ENCODE data around the gene HLCS. TPM values are rescaled to one million over a fixed set of nuclear protein-coding genes. Genes with fewer than 3 reads are reported as not detected.

Gene HLCS
- total RNA-seq, 8 experiments from 2014 or later: 8.7 to 19.0 (median 18.1) TPM

DNA sequence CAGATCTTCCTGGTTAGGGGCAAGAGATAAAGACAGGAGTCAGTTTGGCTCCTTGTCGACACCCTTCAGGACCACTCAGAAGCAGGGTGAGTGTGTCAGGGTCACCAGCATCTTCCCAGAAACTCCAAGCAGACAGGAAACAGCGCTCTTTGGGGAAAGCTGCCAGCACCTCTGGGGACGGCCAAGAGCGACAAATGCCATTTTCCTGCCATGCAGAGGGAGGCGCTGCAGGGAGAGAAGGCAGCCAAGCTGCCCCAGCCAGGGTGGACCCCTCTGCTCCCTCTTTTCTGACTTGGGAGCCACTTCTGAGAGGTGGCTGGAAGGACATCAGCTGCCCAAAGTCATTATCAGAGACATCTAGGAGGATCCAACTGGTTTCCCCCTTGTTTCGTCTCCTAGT lies 238.6 kb downstream of the HLCS start:
- no peak overlapping the region for H3K4me3 ChIP-seq
- no peak overlapping the region for H3K27ac ChIP-seq
- in situ Hi-C loops (cut with MboI; ENCODE audit: low pct_unique_long_range_greater_than_20kb in 2 of 9, low sequenced_read_pairs in 9 of 9, unreplicated experiment in 9 of 9): no loop called here
- ATAC-seq (replicated peaks in 6 of 8): no peak
- WGBS, 10 experiments: 20 to 96% (median 90%) methylated on average over 1 to 4 of the region's 6 CpGs; no CpG with 5 or more reads in 5 of the 10 experiments
- H3K4me1 ChIP-seq (replicated peaks in 1 of 2): peaks cover 0 to 4% of the 10 kb centered on the region in 2 donors

DNA sequence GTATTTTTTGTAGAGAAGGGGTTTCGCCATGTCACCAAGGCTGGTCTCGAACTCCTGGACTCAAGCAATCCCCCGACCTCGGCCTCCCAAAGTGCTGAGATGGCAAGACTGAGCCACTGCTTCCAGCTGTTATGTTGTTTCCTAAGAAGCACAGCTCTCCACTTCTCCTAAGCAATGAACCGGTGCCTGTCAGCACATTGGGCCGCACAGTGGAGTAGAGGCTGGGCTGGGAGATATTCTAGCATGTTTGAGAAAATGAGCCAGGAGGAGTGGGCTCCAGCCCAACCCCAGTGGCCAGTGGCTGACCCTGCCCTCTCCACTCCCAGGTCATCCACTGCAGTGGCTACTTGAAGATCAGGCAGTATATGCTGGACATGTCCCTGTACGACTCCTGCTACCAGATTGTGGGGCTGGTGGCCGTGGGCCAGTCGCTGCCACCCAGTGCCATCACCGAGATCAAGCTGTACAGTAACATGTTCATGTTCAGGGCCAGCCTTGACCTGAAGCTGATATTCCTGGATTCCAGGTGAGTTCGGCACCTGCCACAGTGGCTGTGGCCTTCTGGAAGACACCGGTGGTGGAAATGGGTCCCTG lies 240.6 kb downstream of the HLCS start:
- in situ Hi-C loops (cut with MboI; ENCODE audit: low pct_unique_long_range_greater_than_20kb in 2 of 9, low sequenced_read_pairs in 9 of 9, unreplicated experiment in 9 of 9): no loop called here
- Histone ChIP-seq H3K27ac (no peak overlapping the region), H3K4me3 (no peak overlapping the region), H3K4me1 (replicated peaks in 1 of 2) (peaks cover 0 to 4% of the 10 kb centered on the region in 2 donors)
- no peak for ATAC-seq (replicated peaks in 6 of 8)
- 80 to 100% (median 93%) methylated on average over 1 to 7 of the region's 12 CpGs; no CpG with 5 or more reads in 3 of the 10 experiments for WGBS, 10 experiments

DNA sequence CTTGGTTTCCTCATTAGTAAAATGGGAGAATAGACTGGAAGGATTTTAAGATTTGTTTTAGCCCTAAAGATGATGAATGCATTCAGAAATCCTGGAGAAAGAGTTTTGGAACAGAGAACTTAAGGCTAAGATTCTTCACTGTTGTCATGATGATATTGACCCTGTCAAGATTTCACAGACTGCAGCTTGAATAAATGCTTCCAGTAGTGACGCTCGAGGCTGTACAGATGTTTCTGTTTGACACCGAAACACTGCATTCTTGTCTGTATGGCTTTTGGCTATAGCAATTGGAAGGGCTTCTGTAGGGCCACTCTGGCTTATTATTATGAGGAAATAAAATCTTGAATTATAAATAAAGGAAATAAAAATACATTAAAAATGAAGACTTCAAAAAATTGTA lies 241.8 kb downstream of the HLCS start:
- ATAC-seq (replicated peaks in 6 of 8): no peak
- 23 to 100% (median 93%) methylated on average over 1 to 3 of the region's 3 CpGs; no CpG with 5 or more reads in 1 of the 10 experiments for WGBS, 10 experiments
- in situ Hi-C loops (cut with MboI; ENCODE audit: low pct_unique_long_range_greater_than_20kb in 2 of 9, low sequenced_read_pairs in 9 of 9, unreplicated experiment in 9 of 9): no loop called here
- Histone ChIP-seq H3K27ac (no peak overlapping the region), H3K4me3 (no peak overlapping the region), H3K4me1 (replicated peaks in 1 of 2) (peaks cover 0 to 4% of the 10 kb centered on the region in 2 donors)

DNA sequence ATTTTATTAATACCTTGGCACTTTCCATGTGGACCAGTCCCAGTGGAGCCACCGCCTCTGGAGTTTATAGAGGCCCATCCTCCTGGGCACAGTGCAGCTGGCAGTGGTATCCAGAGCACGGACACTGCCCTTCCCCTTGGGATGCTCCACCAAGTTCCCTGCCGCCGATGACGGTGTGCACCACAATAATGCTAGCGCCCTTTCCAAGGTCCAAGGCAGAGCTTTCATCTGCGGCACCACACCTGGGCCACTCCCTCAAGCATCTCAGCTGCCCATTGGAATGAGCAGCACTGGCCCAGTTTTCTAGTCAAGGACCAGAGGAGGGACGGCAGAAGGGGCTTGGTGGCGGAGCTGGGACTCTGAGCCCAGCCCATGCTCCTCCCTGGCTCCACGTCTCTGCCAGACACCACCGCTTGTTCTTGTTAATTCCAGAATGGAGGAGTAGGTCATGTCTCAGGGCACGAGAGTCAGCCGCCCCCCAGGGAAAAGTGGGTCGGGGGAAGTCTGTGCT lies 243.0 kb downstream of the HLCS start:
- no peak overlapping the region for H3K27ac ChIP-seq
- ATAC-seq (replicated peaks in 6 of 8): no peak
- no peak overlapping the region for H3K4me3 ChIP-seq
- in situ Hi-C loops (cut with MboI; ENCODE audit: low pct_unique_long_range_greater_than_20kb in 2 of 9, low sequenced_read_pairs in 9 of 9, unreplicated experiment in 9 of 9): no loop called here
- WGBS, 10 experiments: 80 to 97% (median 96%) methylated on average over 3 to 5 of the region's 14 CpGs; no CpG with 5 or more reads in 7 of the 10 experiments
- H3K4me1 ChIP-seq (replicated peaks in 1 of 2): peaks cover 3 to 6% of the 10 kb centered on the region in 2 donors

DNA sequence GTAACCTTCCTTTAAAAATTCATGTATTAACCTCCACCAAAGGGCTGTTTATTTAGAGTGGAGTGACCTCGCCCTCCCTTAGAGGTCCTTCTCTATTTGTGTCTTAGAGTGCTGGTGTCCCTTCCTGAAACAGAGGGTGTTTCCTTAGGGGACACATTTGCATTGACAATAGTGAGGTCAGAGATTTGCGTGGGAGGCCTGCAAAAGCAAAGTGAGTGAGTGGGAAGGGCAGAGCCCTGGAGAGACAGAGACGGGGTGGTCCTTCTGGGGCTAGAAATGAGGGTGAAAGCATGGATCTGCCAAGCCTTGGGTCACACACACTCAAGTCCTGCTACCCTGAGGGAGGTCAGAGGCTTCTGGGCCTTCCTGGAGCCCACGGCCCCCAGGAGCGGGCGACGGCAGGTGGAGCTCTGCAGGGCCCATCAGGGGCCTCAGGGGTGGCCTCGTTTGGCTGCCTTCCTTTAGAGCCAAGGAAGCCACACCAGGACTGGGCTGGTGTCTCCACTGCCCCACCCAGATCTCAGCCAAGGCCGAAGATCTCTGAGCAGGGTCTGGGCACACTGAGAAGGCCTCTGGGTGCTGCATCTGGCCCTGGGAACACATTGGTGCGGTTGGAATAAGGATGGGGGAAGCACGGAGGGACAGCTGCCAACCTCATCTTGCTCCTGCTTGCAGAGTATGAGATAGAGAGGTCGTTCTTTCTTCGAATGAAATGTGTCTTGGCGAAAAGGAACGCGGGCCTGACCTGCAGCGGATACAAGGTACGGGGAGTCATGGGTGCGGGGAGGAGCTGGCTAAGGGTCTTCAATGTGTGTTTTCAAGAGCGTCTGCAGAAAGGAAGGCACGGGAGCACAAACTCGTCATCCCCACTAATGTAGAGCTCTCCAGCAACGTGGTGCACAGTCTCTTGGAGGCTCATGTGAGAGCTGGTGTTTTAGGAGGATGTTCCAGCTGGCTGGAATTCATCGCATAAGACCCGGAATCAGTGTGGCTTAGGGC lies 243.8 kb downstream of the HLCS start:
- in situ Hi-C loops (cut with MboI; ENCODE audit: low pct_unique_long_range_greater_than_20kb in 2 of 9, low sequenced_read_pairs in 9 of 9, unreplicated experiment in 9 of 9): no loop called here
- peak in 2 of 8 experiments; percentile 25 to 46 for ATAC-seq (replicated peaks in 6 of 8)
- WGBS, 10 experiments: 30 to 100% (median 86%) methylated on average over 1 to 17 of the region's 25 CpGs; no CpG with 5 or more reads in 3 of the 10 experiments
- Histone ChIP-seq H3K27ac (no peak overlapping the region), H3K4me3 (no peak overlapping the region), H3K4me1 (replicated peaks in 1 of 2) (peaks cover 11% of the 10 kb centered on the region in 2 donors)

DNA sequence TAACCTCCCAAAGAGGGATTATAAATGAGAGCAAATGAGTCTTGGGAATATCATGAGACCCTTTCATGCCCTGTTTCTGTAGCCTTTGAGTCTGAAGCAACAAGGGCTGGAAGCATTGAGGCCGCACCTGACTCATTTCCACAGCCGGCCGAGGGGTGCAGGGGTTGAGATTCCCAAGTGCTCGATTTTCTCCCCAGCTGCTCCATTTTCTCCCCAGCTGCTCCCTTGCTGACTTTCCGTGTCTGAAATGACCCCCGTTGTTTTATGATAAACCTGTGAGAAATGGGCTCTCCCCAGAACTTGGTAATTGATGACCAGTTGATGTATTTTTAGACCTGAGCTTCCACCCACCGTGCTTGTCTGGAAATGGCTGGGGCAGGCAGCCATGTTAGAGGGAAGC lies 244.7 kb downstream of the HLCS start:
- 0 to 100% (median 89%) methylated on average over 1 to 5 of the region's 7 CpGs; no CpG with 5 or more reads in 2 of the 10 experiments for WGBS, 10 experiments
- H3K4me1 ChIP-seq (replicated peaks in 1 of 2): peaks cover 11 to 12% of the 10 kb centered on the region in 2 donors
- H3K27ac ChIP-seq: no peak overlapping the region
- in situ Hi-C loops (cut with MboI; ENCODE audit: low pct_unique_long_range_greater_than_20kb in 2 of 9, low sequenced_read_pairs in 9 of 9, unreplicated experiment in 9 of 9): no loop called here
- no peak overlapping the region for H3K4me3 ChIP-seq
- no peak for ATAC-seq (replicated peaks in 6 of 8)

DNA sequence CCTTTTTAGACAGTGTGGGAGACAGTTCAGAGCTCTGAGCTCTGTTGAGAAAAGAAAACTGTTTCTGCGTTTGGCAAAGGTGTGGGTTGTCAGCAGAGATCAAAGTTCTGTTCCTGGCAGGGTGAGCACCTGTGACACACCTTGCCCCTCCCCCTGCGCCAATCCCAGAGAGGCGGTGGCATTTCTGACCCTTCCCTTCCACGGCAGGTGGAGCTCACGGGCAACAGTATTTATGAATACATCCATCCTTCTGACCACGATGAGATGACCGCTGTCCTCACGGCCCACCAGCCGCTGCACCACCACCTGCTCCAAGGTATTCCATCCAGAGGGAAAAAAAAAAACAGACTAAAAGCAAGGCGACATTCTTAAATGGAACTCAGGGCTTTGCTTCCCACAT lies 246.9 kb downstream of the HLCS start:
- no peak overlapping the region for H3K4me3 ChIP-seq
- peaks cover 11 to 12% of the 10 kb centered on the region in 2 donors for H3K4me1 ChIP-seq (replicated peaks in 1 of 2)
- no peak overlapping the region for H3K27ac ChIP-seq
- WGBS, 10 experiments: 60 to 100% (median 94%) methylated on average over 1 to 8 of the region's 10 CpGs; no CpG with 5 or more reads in 3 of the 10 experiments
- in situ Hi-C loops (cut with MboI; ENCODE audit: low pct_unique_long_range_greater_than_20kb in 2 of 9, low sequenced_read_pairs in 9 of 9, unreplicated experiment in 9 of 9): no loop called here
- no peak for ATAC-seq (replicated peaks in 6 of 8)

DNA sequence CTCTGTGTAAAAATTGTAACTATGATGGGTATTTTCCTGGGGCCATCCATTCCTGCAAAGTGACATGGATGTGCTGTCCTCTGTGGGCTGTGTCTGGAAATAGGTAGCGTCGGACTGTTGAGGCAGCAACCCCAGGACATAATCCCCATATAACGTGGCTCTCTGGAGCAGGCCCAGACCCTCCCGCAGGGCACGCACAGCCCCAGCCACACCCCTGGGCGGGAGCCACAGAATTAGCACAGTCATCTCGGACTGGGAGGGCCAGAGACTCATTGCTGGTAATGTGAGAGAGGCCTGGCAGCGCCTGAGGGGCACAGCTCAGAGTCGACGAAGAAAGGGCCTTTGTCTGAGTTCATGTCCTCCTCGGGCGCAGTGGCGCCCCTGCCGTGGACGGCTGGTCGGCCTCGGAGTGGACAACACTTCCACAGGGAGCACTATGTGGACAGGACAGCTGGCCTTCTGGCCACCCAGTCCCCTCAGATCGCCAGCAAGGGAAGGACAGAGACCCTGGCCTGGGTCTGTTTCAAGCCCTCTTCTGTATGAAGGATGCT lies 247.4 kb downstream of the HLCS start:
- WGBS, 10 experiments: 21 to 100% (median 92%) methylated on average over 2 to 11 of the region's 18 CpGs; no CpG with 5 or more reads in 6 of the 10 experiments
- Histone ChIP-seq H3K27ac (no peak overlapping the region), H3K4me1 (replicated peaks in 1 of 2) (peaks cover 11 to 12% of the 10 kb centered on the region in 2 donors), H3K4me3 (no peak overlapping the region)
- ATAC-seq (replicated peaks in 6 of 8): peak in 6 of 8 experiments; percentile 26 to 96 (median 76)
- in situ Hi-C loops (cut with MboI; ENCODE audit: low pct_unique_long_range_greater_than_20kb in 2 of 9, low sequenced_read_pairs in 9 of 9, unreplicated experiment in 9 of 9): no loop called here

DNA sequence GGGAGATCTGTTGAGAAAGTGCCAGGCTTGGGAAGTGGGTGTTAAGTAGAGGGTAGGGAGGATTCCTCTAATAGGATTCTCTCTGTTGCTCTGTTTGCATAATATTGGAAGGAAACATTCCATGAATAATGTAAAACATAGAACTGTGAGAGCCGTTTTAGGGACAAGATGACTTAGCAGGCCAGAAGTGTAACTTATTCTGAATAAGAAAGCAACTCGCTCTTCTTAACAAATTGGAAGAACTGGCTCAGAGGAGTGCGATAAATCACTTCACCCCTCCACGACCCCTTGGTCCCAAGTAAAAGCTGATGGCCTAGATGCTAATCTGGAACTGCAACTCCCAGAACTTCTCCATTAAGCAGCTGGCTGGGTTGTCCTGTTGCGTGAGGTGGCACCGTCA lies 248.5 kb downstream of the HLCS start:
- H3K27ac ChIP-seq: peak overlapping the region in 1 of 2 donors; percentile 67
- peak in 6 of 8 experiments; percentile 67 to 84 (median 72) for ATAC-seq (replicated peaks in 6 of 8)
- H3K4me1 ChIP-seq (replicated peaks in 1 of 2): peaks cover 11 to 12% of the 10 kb centered on the region in 2 donors
- in situ Hi-C loops (cut with MboI; ENCODE audit: low pct_unique_long_range_greater_than_20kb in 2 of 9, low sequenced_read_pairs in 9 of 9, unreplicated experiment in 9 of 9): no loop called here
- 0 to 100% (median 23%) methylated on average over 1 to 6 of the region's 6 CpGs; no CpG with 5 or more reads in 1 of the 10 experiments for WGBS, 10 experiments
- no peak overlapping the region for H3K4me3 ChIP-seq

DNA sequence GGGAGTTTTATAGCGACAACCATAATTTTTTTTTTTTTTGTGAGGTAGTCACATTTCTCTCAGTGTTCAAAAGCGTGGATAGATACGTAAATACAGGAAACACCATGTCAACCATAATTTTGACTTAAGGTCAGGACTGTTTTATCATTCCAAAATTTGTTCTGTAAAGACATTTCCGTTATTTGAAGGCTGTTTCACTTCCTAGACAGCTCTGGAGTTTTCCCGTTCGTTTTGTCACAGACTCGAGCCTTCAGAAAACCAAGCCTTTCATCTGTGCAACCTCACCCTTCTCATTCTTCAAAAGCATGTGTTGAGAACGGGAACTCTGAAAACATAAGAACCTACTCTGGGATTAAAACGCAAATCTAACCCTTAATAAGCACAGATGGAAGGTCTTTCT lies 249.6 kb downstream of the HLCS start:
- WGBS, 10 experiments: 48 to 95% (median 78%) methylated on average over 3 to 9 of the region's 9 CpGs
- no peak overlapping the region for H3K4me3 ChIP-seq
- H3K4me1 ChIP-seq (replicated peaks in 1 of 2): peaks cover 11 to 12% of the 10 kb centered on the region in 2 donors
- no peak overlapping the region for H3K27ac ChIP-seq
- ATAC-seq (replicated peaks in 6 of 8): no peak
- in situ Hi-C loops (cut with MboI; ENCODE audit: low pct_unique_long_range_greater_than_20kb in 2 of 9, low sequenced_read_pairs in 9 of 9, unreplicated experiment in 9 of 9): no loop called here

DNA sequence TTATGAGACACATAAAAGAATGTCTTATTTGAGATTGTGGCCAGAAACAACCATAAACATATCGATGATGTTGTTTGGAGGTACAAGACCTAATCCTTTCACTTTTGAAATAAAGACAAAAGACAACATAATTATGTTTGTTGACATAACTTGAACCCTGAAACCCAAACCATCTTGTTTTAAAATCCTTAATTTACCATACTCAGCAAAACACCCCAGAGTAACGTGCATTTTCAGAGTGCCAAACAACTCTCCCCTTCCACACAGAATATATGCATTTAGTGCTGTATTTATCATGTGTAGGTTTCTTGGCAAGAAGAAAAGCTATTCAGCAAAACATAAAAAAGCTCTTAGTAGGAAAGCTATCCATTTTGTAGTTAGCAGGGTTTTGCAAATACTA lies 250.1 kb downstream of the HLCS start:
- H3K4me1 ChIP-seq (replicated peaks in 1 of 2): peaks cover 11 to 12% of the 10 kb centered on the region in 2 donors
- 48 to 100% (median 83%) methylated on average over 1 to 2 of the region's 2 CpGs; no CpG with 5 or more reads in 1 of the 10 experiments for WGBS, 10 experiments
- ATAC-seq (replicated peaks in 6 of 8): no peak
- no peak overlapping the region for H3K4me3 ChIP-seq
- no peak overlapping the region for H3K27ac ChIP-seq
- in situ Hi-C loops (cut with MboI; ENCODE audit: low pct_unique_long_range_greater_than_20kb in 2 of 9, low sequenced_read_pairs in 9 of 9, unreplicated experiment in 9 of 9): no loop called here

DNA sequence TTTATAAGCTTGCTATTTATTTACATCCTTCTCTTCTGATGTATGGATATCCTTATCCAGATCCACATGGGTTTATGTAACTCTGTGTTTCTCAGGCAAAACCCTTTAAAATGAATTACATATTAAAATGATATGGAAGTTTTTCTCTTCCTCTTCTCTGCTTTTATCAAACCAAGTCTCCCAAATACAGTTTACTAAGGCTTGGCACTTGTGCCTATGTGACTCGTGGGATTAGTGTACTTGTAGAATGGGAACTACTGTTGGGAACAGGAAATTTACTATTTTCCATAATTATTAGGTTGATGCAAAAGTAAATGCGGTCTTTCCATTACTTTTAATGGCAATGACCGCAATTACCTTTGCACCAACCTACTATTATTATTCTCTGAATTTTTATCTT lies 252.7 kb downstream of the HLCS start:
- Histone ChIP-seq H3K4me1 (replicated peaks in 1 of 2) (peaks cover 10 to 16% of the 10 kb centered on the region in 2 donors), H3K27ac (no peak overlapping the region), H3K4me3 (no peak overlapping the region)
- 42 to 83% (median 63%) methylated on average over 1 to 3 of the region's 3 CpGs; no CpG with 5 or more reads in 1 of the 10 experiments for WGBS, 10 experiments
- in situ Hi-C loops (cut with MboI; ENCODE audit: low pct_unique_long_range_greater_than_20kb in 2 of 9, low sequenced_read_pairs in 9 of 9, unreplicated experiment in 9 of 9): no loop called here
- no peak for ATAC-seq (replicated peaks in 6 of 8)

DNA sequence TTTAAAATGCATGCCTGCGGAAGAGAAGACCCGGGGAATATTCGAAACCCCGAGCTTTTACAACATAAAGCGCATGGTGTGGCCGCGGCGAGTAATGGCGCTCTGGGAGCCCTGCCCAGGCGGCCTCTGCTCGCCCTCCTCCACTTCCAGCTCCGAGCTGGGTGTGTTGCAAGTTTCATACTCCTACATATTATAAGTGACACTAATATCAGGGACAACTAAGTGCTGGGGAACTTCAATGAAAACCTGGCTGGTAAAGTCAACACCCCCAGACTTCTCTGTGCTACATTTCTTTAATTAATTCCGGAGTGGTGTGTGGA lies 255.8 kb downstream of the HLCS start:
- peak in 2 of 8 experiments; percentile 56 to 73 for ATAC-seq (replicated peaks in 6 of 8)
- in situ Hi-C loops (cut with MboI; ENCODE audit: low pct_unique_long_range_greater_than_20kb in 2 of 9, low sequenced_read_pairs in 9 of 9, unreplicated experiment in 9 of 9): no loop called here
- 0 to 36% (median 13%) methylated on average over 3 to 10 of the region's 13 CpGs for WGBS, 10 experiments
- Histone ChIP-seq H3K27ac (no peak overlapping the region), H3K4me3 (no peak overlapping the region), H3K4me1 (replicated peaks in 1 of 2) (peaks cover 7 to 10% of the 10 kb centered on the region in 2 donors)
